Mucosa of descending colon (tissue), 3 donors: ENCODE results near the gene EPAS1. TPM values are rescaled to one million over a fixed set of nuclear protein-coding genes. Genes with fewer than 3 reads are reported as not detected.

Experiments
- ATAC-seq: fragments of 200-7000 bp; cut with Tn5 transposase; one replicate; pipeline ENCODE4 v1.9.1; 2020; ENCODE audit warnings: mild to moderate bottlenecking, moderate library complexity
- DNase-seq, 3 donors: peaks; one replicate each; pipeline ENCODE4 v3.0.0-alpha.2; 2020
- H3K36me3 ChIP-seq: fragments of 200-600 bp; one replicate; pipeline ENCODE4 v1.8.0; 2021; ENCODE audit warnings: low read depth, mild to moderate bottlenecking
- H3K4me1 ChIP-seq: fragments of 200-600 bp; one replicate; pipeline ENCODE4 v1.8.0; 2021; ENCODE audit warnings: low read depth, mild to moderate bottlenecking
- H3K4me3 ChIP-seq: fragments of 200-600 bp; one replicate; pipeline ENCODE4 v1.8.0; 2021; ENCODE audit warnings: mild to moderate bottlenecking
- H3K9me3 ChIP-seq: fragments of 200-600 bp; one replicate; pipeline ENCODE4 v1.8.0; 2021; ENCODE audit warnings: mild to moderate bottlenecking
- intact Hi-C, 2 donors: fragments of 100-400 bp; cut with DNase I in 1 of 2; cut with micrococcal nuclease in 1 of 2; formaldehyde crosslinking; loops; one replicate each; pipeline versions ENCODE4 v1.11.0 to v1.11.1; 2022; cut with DNase I, micrococcal nuclease
- total RNA-seq, 3 donors: library from RNA; stranded (reverse); fragmentation: NEBNext Ultra II Directional in 2 of 3; extraction: Animal tissue kit (Norgen Biotek cat#: 25700) in 2 of 3; gene quantifications; one replicate each; pipeline versions ENCODE4 v1.2.1 to v1.2.4, GENCODE V29; 2021 to 2023
- TF ChIP-seq, protein P1 (sequence below): fragments of 200-600 bp; IDR thresholded peaks from one replicate; pipeline ENCODE4 v1.8.0; 2022; ENCODE audit warnings: antibody characterized with exemption, mild to moderate bottlenecking
- donor health status: DM: no; HTN: no; CAD: no; lungs with moderate emphysema.
- donor health status: DM: no; HTN: no; CAD: no.
- donor health status: DM: no; HTN: yes; CAD: no.

The EPAS1 gene
- total RNA-seq, 3 donors from 2014 or later, result 126 to 251 (median 150) TPM

DNA sequence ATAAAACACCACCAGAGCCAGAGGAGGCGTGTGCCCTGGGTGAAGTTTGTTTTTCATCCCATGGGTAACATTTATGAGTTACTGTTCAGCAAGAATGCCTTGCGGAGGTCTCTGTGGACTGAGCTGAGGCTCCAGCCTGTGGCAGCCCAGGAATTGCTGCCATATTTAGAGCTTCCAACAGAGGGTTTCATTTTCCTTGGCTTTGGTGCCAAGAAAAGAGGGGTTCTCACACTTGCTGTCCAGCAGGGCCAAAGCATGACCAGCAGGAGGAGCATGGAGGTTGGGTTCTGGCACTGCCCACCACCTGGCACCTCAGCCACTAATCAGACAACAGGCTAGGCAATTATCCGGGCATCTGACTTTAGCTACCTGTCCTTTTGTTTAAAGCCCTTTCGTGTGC lies 36.7 kb downstream of the EPAS1 start:
- Histone ChIP-seq H3K4me3 (no peak overlapping the region), H3K4me1 (peaks cover 69% of the 10 kb centered on the region), H3K9me3 (no peaks in the 10 kb centered on the region), H3K36me3 (no peaks in the 10 kb centered on the region)
- intact Hi-C loops, result no loop called here
- DNase-seq (no peak), ATAC-seq (no peak)
- TF ChIP-seq, protein P1, sequence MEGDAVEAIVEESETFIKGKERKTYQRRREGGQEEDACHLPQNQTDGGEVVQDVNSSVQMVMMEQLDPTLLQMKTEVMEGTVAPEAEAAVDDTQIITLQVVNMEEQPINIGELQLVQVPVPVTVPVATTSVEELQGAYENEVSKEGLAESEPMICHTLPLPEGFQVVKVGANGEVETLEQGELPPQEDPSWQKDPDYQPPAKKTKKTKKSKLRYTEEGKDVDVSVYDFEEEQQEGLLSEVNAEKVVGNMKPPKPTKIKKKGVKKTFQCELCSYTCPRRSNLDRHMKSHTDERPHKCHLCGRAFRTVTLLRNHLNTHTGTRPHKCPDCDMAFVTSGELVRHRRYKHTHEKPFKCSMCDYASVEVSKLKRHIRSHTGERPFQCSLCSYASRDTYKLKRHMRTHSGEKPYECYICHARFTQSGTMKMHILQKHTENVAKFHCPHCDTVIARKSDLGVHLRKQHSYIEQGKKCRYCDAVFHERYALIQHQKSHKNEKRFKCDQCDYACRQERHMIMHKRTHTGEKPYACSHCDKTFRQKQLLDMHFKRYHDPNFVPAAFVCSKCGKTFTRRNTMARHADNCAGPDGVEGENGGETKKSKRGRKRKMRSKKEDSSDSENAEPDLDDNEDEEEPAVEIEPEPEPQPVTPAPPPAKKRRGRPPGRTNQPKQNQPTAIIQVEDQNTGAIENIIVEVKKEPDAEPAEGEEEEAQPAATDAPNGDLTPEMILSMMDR, result no peak

- DNase-seq (no peak), ATAC-seq (no peak)
- TF ChIP-seq, protein P1, result no peak
- Histone ChIP-seq H3K4me3 (no peak overlapping the region), H3K36me3 (no peaks in the 10 kb centered on the region), H3K9me3 (no peaks in the 10 kb centered on the region), H3K4me1 (peaks cover 67% of the 10 kb centered on the region)
- intact Hi-C loops, result no loop called here
Measured at GRCh38 chr2:46334389-46335271, 37.4 kb downstream of the EPAS1 start.

GRCh38 chr2:46335391-46336282 lies 38.4 kb downstream of the EPAS1 start:
- no peak overlapping the region for H3K4me3 ChIP-seq
- H3K4me1 ChIP-seq, result peaks cover 61% of the 10 kb centered on the region
- TF ChIP-seq, protein P1, result no peak
- no peaks in the 10 kb centered on the region for H3K9me3 ChIP-seq
- peak; percentile 82 for ATAC-seq
- peak; percentile 64 to 70 (median 68) for DNase-seq
- H3K36me3 ChIP-seq, result no peaks in the 10 kb centered on the region
- intact Hi-C loops, result no loop called here

- peaks cover 56% of the 10 kb centered on the region for H3K4me1 ChIP-seq
- ATAC-seq, result no peak
- intact Hi-C loops, result no loop called here
- no peaks in the 10 kb centered on the region for H3K9me3 ChIP-seq
- no peak overlapping the region for H3K4me3 ChIP-seq
- DNase-seq, result no peak
- no peaks in the 10 kb centered on the region for H3K36me3 ChIP-seq
- TF ChIP-seq, protein P1, result no peak
Measured at GRCh38 chr2:46336283-46336959, 39.2 kb downstream of the EPAS1 start.

- DNase-seq (no peak), ATAC-seq (no peak)
- no peak overlapping the region for H3K4me3 ChIP-seq
- no peaks in the 10 kb centered on the region for H3K9me3 ChIP-seq
- TF ChIP-seq, protein P1, result no peak
- H3K36me3 ChIP-seq, result no peaks in the 10 kb centered on the region
- H3K4me1 ChIP-seq, result peaks cover 50% of the 10 kb centered on the region
- intact Hi-C loops, result no loop called here
Measured at GRCh38 chr2:46337208-46337994, 40.2 kb downstream of the EPAS1 start.
